GM21526 (cell line): ENCODE data around the gene LRRC2.
"Not testable (repeated sequence)": the region's sequence is repeated elsewhere in the genome, so short reads cannot be mapped to it uniquely, and the experiment has no call there.

ENCODE experiments used
- ATAC-seq: cut with Tn5 transposase; IDR thresholded peaks from one replicate; pipeline ENCODE4 v1.9.1; 2021; ENCODE audit warnings: moderate library complexity; ENCODE audit not compliant: unreplicated experiment, low FRiP score

LRRC2 gene

DNA sequence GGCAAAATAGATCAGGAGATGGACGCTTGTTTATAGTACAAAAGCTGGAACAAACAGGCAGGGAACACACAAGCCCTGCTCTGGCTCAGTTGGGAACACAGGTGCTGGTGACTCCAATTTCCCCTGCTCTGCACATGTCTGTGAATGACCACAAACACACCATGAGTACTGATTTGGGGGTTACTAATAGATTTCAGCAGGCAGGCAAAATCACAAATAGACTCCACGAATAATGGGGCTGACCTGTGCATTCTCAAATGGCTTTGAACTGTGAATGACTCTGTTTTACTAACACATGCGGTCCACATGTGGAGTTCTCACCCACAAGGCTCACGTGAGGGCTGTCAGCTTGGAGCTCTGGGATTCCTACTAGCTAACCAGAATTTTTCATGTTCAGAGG, 64.4 kb downstream of the LRRC2 start:
- ATAC-seq, result no peak

DNA sequence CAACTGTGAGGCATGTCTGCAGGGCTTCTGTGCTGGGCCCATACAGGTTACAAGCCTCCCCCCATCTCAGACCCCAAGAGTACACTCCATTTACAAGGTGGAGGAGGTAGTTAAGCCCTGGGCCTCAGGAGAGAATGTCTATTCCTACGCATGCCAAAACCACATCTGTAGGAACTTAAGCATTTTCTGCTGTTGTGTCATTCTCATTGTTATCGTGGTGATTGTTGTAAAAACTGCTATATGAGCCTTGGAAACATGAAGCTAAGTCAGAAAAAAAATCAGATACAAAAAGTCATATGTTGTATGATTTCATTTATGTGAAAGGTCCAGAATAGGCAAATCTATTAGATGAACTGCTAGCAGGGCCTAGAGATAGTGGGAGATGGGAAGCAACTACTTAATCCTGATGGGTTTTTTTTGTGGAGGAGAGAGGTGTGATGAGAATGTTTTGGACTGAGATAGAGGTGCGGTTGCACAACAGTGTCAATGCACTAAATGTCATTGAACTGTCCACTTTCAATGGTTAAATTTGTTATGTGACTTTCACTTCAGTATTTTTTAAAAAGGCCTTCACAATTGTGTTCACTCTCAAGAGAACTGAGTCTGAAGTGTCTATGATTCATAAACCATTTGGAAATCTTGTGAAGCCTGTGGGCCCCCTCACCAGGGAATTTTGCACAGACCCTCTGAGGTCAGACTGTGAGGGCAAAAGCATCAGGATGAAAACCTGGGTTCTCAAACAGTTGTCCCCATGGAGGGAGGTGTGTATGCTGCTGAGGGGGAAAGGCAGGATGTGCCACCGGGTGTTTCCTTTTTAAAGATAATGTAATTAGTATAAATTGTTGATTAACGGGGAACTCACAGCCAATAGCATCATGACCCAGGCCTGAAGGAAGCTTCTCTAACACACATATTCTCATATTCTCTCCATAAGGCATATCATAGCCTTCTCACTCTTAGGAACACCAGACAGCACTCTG, 65.2 kb downstream of the LRRC2 start:
- ATAC-seq, result no peak

DNA sequence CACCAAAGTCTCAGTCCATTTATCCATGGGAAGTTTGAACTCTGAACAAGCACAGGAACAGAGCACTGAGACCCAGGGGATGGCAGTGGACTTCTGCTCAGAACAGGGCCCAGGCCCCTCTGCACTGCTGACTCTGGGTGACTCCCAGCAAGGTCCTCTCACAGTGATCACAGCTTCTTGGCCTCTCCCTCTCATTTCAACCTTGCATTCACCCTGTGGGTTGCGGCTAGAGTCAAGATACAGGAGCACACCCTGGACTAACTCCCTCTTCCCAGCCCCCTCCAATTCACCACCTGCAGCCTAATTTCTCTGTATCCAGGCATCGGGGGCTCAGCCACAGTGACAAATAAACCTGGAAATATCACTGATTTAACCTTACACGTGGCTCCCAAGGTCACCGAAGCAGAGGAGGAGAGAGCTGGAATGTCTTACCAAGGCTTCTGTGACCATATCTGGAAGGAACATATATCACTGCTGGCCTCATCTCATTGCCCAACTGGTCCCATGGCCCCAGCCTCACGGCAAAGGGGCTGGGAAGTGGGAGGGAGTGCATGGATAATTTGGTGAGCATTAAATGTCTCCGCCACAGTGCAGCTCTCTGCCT, 67.1 kb downstream of the LRRC2 start:
- no peak for ATAC-seq

DNA sequence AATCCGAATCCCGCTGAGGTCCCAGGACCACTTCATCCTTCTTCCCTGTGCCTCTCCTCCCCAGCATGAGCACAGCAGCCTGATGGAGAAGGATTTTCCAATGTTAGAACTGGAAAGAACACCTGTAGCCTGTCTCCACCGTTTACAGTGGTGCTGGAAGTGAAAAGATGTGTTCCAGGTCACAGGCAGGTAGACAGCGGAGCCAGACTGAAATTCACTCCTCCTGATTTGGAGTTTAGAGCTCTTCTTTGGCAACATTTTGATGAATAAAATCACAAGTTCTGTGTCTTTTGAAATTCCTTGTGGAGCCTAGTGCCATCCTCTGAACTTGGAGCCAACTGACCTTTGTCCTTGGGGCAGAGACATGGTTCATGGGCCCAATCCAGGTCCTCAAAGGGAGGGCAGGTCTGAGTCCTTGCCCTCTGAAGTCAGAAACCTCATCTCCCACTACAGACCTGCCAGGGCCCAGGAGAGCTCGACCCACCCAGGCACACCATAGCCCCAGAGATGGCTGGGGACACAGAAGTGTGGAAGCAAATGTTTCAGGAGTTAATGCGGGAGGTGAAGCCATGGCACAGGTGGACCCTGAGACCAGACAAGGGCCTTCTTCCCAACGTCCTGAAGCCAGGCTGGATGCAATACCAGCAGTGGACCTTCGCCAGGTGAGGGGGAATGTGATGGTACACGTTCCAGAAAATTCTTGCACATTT, 68.4 kb downstream of the LRRC2 start, which contains the start of gene RTP3:
Gene RTP3, plus strand, starts transcription at position 421 of the 710 bp plus-strand sequence. Its CDS starts 87 bp downstream, at position 508.
- no peak for ATAC-seq

DNA sequence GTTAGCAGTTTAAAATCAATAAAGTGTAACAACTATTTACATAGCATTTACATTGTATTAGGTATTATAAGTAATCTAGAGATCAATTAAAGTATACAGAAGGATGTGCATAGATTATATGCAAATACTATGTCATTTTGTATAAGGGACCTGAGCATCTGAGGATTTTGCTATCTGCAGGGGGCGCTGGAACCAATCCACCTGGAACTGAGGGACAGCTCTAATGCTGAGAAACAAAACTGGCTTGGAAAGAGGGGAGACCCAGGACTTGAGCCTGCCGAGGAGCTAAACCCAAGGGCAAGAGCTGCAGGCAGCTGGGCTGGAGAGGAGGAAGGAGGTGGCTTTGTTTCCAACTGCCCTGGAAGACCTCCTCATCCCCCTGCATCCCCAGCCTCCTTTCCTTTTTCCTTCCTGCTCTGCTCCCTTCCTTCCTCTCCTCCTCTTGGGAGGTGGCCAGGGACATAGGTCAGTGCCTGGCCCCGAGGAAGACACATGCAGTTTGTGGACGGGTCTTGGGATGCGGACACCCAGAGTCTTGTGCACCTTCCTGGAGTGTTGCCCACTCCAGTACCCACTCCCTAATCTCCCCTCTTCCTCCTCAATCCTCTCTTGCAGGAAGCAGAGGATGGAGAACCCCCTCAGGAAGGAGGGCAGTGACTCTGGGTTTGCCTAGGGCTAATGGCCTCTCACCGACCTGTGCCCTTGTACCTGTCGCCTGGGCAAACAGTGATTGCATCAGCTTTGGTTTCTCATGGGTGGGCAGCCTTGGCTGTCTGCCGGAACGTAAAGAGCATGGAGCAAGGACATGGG, 69.2 kb downstream of the LRRC2 start:
- no peak for ATAC-seq

DNA sequence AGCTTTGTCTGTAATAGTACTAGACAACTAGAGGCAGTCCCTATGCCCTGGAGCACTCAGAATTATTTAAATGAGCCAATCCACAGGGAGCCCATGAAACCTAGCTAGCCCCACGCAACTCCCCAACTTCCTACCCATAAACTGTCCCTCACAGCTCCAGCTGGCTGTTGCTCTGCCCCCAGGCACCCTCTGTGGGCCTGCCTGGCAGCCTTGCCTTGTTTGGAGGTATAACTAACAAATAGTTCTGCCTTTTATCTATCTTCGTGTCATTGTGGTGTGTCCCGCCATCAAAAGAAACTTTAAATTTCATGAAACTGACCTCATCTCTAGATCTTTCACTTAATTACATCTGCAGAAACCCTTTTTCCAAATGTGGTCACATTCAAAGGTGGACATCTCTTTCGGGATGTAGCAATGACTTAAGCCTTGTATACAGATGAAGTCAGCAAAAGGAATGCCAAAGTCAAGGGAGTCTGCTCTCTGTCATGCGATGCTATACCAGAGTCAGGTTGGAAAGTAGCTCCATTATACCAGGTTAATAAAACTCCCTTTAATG, 70.1 kb downstream of the LRRC2 start:
- ATAC-seq, result no peak

DNA sequence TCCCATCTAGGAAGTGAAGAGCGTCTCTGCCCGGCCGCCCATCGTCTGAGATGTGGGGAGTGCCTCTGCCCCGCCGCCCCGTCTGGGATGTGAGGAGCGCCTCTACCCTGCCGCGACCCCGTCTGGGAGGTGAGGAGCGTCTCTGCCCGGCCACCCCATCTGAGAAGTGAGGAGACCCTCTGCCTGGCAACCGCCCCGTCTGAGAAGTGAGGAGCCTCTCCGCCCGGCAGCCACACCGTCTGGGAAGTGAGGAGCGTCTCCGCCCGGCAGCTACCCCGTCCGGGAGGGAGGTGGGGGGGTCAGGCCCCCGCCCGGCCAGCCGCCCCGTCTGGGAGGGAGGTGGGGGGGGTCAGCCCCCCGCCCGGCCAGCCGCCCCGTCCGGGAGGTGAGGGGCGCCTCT, 71.6 kb downstream of the LRRC2 start:
- ATAC-seq, result not testable (repeated sequence)

DNA sequence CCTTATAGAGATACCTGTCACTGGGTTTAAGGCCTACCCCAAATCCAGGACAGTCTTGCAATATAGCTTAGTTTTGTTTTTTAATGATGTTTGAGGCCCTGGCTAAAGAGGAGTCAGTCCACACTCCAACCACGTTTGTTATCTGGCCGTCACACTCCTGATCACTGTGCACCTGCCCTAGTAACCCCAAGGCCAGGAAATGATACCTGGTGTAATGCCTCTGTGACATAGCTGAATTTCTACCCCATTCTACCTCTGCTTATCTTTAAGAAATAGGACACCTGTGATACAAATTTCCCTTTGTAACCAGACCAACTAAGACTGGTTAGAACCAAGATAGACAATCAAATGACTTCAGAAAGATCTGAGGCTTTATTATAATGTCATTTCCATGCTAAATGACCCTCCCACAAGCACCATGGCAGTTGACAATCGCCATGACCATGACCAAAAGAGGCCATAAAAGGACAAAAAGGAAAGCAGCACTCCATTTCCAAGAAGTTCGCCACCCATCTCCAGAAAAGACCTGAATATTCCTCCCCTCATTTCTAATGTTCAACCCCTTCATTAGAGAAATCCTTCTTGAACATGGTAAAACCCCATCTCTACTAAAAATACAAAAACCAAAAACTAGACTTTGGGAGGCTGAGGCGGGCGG, 73.1 kb downstream of the LRRC2 start:
- no peak for ATAC-seq

DNA sequence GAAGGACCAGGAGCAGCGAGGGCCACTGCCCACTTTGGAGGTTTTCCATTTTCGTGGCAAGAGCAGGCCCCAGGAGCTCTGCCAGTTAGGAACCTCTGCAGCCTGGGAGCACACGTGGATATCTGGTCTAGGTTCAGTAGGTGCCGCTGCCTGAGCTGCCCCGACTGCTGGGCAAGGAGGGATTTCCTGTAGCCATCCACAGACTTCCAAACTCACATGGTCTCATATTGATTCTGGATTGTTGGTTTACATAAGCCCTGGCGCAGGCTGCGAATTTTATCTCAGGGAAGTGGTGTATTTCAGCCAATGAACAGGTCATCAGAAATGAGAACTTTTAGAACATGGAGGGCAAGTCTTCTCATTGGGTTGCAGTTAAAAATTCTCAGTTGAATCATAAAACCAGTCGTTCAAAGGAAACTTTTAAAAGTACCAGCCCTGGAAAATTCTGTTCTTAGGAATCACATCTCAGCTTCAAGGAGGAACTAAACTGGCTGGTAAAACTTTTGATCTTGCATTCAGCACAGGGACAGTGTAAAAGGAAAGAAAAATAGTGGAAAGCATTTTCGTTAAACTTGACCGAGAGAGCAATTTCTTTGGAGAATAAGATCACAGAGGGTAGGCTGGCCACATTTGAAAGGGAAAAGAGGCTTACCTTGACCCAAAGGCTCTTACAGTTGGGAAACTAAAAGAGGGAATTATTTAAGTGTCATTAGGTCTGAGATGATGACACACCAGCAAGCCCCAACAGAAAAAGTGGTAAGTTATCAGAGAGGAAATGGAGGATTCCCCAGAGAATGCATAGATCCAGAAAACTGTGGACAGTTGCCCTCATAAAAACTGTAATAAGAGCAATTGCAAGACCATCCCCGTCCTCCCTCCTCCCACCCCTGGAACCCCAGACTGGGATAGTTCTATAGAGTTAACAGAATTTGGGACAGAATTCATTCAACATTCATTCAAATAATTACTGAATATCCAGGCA, 74.7 kb downstream of the LRRC2 start:
- no peak for ATAC-seq

DNA sequence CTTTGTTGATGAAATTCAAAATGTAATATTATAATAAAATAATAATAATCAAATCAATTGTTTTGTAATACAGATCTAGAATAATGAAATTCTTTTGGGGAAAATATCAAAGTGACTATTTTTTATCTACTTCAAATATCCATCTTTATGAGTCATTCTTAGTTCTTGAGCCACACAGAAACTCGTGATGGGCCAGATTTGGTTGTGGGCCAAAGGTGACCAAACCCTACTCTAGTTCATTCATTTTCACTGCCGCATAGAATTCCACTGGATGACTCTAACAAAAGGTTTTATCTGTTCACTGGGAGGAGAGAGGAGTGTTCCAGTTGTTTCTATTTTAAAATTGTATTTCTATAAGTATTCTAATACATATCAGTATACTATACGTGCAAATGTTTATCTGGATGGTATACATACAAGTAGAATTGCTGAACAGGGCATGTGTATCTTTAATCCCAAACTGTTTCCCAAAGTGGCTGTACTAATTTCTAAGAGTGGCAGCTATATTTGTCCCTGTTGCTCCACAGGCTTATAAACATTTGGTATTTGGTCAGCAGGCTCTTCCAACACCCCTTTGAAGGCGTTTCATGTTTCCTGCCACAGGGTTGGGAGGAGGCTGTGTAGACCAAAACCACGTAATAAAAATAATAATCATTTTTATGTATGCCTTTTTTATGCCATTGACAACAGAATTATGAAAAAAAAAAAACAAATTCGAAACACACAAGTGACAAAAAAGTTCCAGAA, 75.6 kb downstream of the LRRC2 start:
- ATAC-seq, result no peak

DNA sequence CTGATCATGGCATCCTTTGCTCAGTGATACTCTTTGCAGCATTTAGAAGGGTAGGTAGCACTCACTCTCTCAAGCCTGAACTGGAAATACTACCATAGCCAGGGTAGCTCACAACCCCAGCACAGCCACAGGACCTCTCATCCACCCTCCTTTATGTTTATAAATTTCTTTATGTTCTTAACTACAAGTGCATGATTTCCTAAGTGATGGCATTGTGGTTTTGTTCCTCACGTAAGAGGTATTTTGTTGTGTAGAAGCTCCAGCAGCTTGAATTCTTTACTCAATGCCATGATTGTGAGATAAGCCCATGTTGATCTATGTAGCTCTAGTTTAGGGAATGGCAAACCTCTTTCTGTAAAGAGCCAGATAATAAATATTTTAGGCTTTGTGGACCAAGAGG, 76.2 kb downstream of the LRRC2 start:
- no peak for ATAC-seq

DNA sequence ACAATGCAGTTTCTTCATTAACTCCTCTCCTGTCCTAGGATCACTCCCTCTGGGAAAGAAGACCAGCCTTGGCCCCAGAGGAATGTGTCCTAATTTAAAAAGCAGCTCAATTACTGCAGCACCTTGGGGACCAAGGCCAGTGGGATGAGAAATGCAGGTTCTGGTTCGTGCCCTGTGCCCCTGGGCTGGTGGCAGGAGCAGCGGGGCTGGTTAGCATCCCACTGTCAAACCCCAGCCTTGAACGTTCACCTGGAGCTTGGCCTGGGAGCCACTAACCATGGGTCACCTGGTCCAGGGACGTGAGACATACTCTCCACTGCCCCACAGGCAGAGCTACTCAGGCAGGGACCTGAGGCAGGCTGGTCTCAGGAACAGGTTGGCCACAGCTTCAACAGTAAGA, 76.7 kb downstream of the LRRC2 start:
- no peak for ATAC-seq

DNA sequence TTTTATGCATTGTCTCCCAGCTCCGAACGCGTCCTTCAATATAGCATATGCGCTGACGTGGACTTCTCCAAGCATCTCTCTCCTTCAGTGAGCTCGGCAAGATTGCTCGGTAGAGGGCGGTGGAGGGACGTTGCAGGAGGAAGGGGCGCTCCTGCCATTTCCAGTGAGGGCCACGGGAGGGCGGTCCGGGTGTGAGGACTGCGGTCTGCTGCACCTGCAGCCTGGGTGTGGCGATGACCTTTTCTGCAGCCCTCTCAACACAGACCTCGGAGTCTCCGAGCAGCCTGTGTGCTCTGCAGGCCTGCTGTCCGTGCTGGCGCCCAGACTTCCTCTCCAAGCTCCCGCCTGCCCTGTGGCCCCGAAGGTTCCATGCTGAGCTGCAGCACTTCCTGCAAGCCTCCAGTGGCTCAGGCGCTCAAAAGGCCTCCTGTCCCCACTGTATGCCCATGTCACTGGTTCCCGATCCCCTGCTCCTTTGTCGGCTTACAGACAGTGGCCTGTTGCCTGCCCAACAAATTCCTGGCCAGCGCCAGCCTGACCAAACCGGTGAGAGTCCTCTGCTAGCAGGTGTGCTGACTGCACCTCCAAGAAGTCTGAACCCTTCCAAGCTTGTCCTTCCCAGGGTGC, 77.3 kb downstream of the LRRC2 start:
- no peak for ATAC-seq

DNA sequence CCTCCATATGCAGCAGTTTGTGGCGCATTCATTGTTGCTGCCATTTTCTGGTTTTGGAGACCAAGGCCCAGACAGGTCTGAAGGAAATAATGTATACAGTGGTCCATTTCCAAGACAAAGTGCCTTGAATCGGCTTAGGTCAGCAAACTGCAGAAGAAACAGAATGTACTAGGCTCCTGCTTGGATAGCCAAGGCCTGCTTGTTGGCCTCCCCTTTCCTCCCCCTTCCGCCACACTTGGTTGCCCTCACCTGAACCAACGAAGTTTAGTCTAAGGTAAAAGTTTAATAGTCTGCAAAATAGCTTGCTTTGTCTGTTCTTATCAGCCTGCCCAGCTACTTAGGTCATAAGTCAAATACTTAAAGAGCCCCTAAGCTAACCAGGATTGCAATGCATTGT, 80.3 kb downstream of the LRRC2 start:
- no peak for ATAC-seq

DNA sequence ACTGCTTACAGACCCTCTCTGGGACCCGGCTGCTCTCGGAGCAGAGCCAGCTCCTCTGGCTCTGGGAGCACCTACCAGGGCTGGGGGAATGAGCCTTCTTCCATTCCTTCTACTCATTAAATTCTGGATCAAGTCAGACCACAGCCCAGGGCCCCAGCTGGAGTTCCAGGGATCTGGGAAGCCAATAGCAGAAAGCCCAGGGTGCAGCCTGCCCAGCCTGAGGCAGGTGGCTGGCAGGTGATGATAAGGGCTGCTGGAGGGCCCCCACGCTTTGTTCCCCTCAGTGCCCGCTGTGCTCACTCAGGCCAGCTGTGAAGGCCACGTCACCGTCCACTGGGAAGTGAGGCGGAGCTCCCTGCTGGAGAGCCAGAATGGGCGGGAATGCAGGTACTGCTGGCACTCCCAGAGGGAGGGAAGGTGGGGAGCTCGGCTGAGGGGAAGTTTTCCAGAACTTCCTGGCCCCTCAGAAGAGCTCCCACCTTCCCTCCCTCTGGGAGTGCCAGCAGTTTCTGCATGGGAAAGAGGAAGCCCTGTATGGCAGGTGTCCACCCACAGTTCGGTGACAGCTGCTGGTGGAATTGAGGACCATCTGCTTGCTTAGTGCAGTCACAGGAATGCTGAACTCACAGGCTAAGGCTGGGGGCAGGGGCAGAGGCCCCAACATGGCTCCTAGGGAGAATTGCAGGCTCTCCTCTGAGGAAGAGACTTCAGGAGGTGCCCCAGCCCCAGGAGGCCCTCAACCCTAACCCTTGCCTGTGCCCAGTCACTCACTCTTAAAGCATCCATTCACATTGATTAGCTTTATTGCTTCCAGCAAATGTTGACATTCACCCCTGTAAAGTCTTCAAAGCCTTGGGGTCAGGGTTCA, 81.0 kb downstream of the LRRC2 start:
- no peak for ATAC-seq

DNA sequence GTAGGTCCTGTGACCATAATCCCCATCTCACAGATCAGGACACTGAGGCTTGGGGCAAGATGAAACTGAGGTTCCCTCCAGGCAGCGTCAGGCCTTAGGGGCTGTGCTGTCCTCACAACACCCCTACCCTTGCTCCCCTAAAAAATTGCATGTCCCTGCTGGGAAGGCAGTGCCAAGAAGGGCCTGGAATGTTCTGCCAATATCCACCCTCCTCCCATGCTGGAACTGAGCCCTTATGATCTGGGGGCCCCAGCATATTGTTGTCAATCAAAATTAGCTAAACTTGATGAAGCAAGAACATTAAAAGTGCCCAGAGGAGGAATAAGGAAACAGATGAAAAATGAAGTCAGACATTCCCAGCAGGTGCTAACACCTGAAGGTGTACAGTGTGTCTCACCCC, 81.7 kb downstream of the LRRC2 start:
- ATAC-seq, result no peak
